GM19463 (cell line): ENCODE results near the gene ALDH16A1.

Experiments
- ATAC-seq: cut with Tn5 transposase; IDR thresholded peaks from one replicate; pipeline ENCODE4 v1.9.1; 2021; ENCODE audit warnings: mild to moderate bottlenecking, moderate library complexity; ENCODE audit not compliant: unreplicated experiment

The ALDH16A1 gene

GRCh38 chr19:49423071-49423984 lies 29.7 kb upstream of the ALDH16A1 start, which contains the start of gene PTH2:
PTH2 (minus strand) TSS chr19:49423441; CDS start chr19:49423339, 102 bp downstream.
- ATAC-seq: no peak

DNA sequence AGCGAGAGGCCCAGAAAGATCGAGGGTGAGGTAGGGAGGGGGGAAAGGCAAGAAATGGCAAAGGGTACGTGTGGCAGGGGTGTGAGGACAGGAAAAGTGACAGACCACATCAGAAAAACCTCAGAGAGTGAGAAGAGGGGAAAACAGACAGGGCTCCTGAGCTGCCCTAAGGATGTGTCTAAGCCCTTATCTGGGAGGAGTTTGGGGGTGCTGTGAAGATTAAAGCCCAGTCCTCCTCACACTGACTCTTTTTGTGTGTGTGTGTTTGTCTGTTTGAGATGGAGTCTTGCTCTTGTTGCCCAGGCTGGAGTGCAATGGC lies 29.1 kb upstream of the ALDH16A1 start:
- ATAC-seq: no peak

DNA sequence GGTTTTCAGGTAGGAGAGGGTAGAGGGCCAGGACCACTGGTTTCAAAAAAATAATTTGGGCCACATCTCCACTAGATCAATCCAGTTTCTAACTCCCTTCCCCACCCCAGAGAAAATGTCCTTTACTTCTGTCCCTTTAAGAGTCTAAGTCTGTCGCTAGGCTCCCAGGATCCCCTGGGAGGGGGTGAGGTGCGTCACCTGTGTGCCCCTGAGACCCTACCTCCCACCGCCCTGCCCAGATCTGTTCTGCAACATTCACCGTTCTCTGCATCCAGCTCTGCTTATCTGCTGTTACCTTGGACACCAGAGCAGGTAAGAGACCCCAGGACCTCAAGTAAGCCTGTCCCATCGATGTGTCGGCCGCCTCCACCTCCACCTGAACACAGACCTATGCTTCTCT lies 27.8 kb upstream of the ALDH16A1 start, which contains the start of gene GFY:
Gene GFY (plus strand): TSS at position 211 of the 400 bp plus-strand sequence. CDS start 1,043 bp downstream, outside the sequence.
- ATAC-seq: no peak

GRCh38 chr19:49425922-49426592 lies 27.0 kb upstream of the ALDH16A1 start:
- ATAC-seq: no peak

- ATAC-seq: no peak
These were observed 25.7 kb upstream of the ALDH16A1 start for GRCh38 chr19:49427339-49427738.

DNA sequence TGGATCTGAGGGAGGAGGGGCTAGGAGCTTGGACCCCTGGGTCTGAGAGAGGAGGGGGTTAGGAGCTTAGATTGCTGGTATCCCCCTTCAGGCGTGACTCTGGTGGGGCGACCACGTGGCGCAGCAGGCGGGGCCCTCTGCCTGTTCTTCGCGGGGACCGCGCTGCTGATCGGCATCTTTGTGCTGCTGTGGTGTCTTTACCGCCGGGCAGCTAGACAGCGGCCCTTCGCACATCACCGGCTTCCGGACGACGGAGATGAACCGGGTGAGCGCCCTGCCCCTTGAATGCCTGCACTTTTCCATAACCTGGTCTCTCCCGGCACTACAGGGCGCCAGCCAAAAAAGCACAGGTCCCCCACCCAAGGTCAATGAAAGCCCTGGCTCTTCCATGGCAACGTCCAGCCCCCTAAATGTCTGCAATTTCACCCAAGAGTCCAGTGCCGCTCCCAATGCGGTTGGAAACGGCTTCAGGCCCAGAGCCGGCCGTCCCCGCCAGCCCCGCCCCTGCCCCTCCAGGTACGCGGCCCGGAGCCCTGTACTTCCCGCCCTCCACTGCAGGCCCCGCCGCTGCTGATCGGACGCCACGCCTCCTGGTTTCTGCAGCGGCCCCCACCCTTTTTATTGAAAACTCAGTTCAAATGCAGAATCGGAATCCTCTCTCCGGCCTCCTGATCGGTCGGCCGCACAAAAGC lies 25.0 kb upstream of the ALDH16A1 start:
- ATAC-seq: no peak

GRCh38 chr19:49428547-49429451 lies 24.2 kb upstream of the ALDH16A1 start:
- no peak for ATAC-seq

DNA sequence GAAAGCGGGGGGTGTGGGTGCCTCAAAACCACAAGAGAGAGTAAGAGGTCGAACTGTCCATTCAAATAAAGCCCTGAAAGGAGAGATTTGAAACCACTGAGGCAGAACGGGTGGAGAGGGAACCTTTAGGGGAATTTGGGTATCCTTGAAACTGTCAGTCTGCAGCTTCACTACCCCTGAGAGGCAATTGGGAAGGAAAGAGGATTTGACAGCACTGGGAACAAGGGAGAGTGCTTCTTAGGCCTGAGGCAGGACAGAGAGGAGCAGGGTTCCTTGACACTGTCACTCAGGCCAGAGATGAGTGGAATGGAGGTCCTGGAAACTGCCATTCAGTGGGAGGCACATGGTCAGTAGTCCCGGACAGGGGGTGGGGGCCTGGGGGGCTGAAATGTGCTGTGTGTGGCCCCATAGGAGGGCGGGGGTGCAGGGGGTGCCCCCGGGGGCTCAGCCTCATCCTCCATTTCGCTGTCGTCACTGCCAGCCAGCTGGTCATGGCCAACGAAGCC lies 22.8 kb upstream of the ALDH16A1 start:
- no peak for ATAC-seq

DNA sequence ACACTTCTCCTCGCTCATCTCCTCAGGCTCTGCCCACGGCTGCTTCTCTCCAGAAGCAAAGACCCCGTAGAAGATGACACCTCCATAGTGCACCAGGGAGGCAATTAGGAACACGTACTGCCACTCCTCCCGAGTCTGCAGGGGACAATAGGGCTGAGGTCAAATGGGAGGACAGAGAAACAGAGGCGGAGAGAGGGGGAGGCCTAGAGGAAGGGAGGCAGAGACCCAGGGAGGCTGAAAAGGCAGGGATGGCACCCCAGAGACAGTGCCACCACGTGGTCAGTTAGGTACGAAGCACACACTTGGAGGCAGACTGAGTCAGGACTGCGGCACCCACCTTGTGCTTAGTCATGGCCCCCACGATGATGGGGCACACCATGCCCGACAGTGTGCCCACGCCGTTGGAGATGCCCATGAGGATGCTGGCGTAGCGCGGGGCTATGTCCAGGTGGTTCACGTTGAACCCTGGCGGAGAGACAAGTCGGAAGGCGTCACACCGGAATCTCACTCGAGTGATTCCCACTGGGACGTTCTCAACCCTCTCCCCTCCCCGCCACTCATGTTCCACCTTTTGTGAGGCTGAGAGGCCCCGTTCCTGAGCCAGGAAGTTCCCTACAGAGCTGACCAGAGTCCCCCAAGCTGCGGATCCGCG lies 22.2 kb upstream of the ALDH16A1 start:
- ATAC-seq: no peak

GRCh38 chr19:49431330-49431749 lies 21.7 kb upstream of the ALDH16A1 start:
- ATAC-seq: no peak

GRCh38 chr19:49432141-49433073 lies 20.6 kb upstream of the ALDH16A1 start:
- no peak for ATAC-seq

- ATAC-seq: no peak
These were observed 19.7 kb upstream of the ALDH16A1 start for GRCh38 chr19:49433240-49433901.

DNA sequence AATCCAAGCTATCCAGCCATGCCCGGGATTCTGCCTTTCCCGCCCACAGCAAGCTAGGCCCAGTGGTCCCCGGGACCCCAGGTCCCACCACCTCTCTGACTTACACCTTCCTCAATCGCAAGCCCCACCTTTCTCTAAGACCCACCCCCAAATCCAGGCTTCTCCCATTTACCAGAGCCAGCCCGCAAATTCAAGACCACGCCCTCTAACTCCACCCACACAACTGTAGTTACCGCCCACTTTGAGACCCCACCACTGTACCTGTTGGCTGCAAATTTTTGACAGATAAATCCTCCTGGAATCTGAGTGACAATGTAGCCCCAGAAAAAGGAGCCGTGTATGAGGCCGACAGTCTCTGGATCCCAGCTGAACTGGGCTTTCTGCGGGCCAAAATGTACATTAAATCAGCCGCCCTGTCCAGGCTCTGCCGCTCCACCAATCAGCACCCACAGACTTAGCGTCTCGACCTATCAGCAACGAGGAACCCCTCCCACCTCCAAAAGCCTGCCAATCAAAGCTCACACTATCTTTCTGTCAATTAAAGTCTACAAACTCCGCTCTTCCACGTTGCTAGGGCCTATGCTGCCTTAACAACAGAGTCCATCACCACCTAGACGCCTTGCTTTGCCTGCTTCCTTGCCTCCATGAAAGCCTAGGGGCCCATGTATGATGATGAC lies 18.0 kb upstream of the ALDH16A1 start:
- ATAC-seq: no peak

GRCh38 chr19:49435670-49436069 lies 17.4 kb upstream of the ALDH16A1 start:
- ATAC-seq: no peak

- ATAC-seq: no peak
These were observed 16.5 kb upstream of the ALDH16A1 start for GRCh38 chr19:49436381-49437017.

DNA sequence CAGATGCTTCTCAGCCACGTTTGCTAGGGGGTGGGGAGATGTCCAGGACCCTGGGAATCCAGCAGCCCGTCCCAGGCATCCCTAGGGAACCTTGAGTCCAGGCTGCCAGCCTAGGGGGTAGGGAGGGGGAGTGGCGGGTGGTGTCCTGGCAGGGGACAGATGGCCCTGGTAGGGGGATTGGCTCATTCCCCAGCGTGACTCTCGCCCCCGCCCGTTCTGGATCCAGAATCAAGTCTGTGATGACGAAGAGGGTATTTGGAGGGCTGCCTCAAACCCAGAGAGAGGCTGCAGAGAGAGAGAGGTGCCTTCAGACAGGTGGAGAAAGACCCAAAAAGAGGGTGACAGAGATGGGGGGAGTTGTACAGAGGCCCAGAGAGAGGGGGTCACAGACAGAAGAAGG lies 15.8 kb upstream of the ALDH16A1 start:
- ATAC-seq: no peak

GRCh38 chr19:49438261-49438660 lies 14.8 kb upstream of the ALDH16A1 start:
- no peak for ATAC-seq
